ENCODE data around the gene RIMKLB. TPM values are rescaled to one million over a fixed set of nuclear protein-coding genes. Genes with fewer than 3 reads are reported as not detected.
"Not testable (repeated sequence)": the region's sequence is repeated elsewhere in the genome, so short reads cannot be mapped to it uniquely, and the experiment has no call there.

The RIMKLB gene
- polyA plus RNA-seq, 3 donors: 95.3 to 139 (median 108) TPM

DNA sequence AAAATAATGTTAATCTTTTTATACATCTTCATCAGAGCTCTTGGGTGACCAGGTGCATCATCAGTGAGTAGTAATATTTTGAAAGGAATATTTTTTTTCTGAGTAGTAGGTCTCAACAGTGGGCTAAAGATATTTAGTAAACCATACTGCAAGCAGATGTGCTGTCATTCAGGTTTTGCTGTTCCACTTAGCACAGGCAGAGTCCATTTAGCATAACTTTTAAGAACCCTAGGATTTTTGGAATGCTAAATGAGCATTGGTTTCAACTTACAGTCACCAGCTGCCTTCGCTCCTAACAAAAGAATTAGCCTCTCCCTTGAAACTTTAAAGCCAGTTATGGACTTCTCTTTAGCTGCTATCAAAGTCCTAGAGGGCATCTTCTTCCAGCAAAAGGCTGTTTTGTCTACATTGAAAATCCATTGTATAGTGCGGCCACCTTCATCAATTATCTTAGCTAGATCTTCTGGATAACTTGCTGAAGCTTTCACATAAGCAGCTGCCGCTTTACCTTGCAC lies 24.6 kb downstream of the RIMKLB start:
- no peak for DNase-seq (ENCODE audit: extremely low read depth in 1 of 11, low read depth in 9 of 11, low spot score in 4 of 11)

DNA sequence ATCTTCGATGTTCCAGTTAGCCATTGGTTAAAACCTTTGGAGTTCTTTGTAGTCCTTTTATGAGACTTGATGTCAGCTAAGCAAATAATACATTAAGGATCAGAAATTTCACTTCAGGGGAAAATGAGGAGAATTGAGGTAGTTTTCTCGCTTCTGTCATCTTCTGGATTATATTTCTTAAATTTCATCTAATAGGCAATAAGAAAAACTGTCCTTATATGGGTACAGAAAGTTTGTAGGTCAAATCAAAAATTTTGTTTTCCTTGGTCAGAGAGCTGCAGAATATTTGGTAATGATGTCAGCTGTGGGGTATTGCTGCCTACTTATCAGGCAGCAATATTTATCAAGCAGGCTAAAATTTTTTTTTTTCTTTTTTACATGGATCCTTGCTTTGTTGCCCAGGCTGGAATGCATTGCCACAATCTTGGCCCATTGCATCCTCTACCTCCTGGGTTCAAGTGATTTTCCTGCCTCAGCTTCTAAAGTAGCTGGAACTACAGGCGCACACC lies 37.1 kb downstream of the RIMKLB start:
- no peak for DNase-seq (ENCODE audit: extremely low read depth in 1 of 11, low read depth in 9 of 11, low spot score in 4 of 11)

DNA sequence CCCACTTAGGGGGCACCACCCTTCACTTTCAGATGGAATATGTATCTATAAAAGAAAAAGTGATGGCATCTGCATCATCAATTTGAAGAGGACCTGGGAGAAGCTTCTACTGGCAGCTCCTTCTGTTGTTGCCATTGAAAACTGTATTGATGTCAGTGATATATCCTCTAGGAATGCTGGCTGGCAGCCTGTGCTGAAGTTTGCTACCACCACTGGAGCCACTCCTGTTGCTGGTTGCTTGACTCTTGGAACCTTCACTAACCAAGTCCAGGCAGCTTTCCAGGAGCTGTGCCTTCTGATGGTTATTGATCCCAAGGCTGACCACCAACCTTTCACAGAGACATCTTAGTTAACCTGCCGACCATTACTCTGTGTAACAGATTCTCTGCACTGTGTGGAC lies 44.7 kb downstream of the RIMKLB start:
- no peak for DNase-seq (ENCODE audit: extremely low read depth in 1 of 11, low read depth in 9 of 11, low spot score in 4 of 11)

DNA sequence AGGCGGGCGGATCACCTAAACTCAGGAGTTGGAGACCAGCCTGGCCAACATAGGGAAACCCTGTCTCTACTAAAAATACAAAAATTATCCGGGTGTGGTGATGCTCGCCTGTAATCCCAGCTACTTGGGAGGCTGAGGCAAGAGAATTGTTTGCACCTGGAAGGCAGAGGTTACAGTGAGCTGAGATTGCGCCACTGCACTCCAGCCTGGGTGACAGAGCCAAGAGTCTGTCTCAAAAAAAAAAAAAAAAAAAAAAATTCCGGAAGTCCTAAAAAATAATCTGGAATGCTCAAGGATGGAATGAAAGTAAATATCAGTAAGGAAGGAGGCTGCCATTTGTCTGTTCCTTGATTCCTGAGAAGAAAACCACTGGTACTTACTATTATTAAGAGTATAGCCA lies 45.3 kb downstream of the RIMKLB start:
- not testable (repeated sequence) for DNase-seq (ENCODE audit: extremely low read depth in 1 of 11, low read depth in 9 of 11, low spot score in 4 of 11)

DNA sequence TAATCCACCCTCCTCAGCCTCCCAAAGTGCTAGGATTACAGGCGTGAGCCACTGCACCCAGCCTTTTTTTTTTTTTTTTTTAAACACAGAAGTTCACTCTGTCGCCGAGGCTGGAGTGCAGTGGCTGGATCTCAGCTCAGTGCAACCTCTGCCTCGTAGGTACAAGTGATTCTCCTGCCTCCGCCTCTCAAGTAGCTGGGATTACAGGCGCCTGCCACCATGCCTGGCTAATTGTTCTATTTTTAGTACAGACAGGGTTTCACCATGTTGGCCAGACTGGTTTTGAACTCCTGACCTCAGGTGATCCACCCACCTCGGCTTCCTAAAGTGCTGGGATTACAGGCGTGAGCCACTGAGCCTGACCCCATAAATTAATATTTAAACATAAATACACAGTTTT lies 47.8 kb downstream of the RIMKLB start:
- DNase-seq (ENCODE audit: extremely low read depth in 1 of 11, low read depth in 9 of 11, low spot score in 4 of 11): not testable (repeated sequence)

DNA sequence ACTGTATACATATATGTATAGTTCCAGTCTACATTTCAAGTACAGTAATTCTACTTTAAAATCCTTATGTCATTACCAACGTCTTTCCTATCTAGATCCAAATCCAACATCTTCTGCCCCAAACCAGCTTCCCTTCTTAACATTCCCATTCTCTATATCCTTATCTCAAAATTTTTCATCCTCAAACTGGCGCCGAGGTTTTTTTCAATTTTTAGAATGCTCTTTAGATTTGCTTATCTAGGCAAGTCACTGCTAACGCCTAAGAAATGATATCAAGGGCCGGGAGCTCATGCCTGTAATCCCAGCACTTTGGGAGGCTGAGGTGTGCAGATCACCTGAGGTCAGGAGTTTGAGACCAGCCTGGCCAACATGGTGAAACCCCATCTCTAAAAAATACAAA lies 48.3 kb downstream of the RIMKLB start:
- DNase-seq (ENCODE audit: extremely low read depth in 1 of 11, low read depth in 9 of 11, low spot score in 4 of 11): no peak

DNA sequence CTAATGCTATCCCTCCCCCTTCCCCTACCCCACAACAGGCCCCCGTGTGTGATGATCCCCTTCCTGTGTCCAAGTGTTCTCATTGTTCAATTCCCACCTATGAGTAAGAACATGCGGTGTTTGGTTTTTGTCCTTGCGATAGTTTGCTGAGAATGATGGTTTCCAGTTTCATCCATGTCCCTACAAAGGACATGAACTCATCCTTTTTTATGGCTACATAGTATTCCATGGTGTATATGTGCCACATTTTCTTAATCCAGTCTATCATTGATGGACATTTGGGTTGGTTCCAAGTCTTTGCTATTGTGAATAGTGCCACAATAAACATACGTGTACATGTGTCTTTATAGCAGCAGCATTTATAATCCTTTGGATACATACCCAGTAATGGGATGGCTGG lies 62.3 kb downstream of the RIMKLB start:
- not testable (repeated sequence) for DNase-seq (ENCODE audit: extremely low read depth in 1 of 11, low read depth in 9 of 11, low spot score in 4 of 11)

DNA sequence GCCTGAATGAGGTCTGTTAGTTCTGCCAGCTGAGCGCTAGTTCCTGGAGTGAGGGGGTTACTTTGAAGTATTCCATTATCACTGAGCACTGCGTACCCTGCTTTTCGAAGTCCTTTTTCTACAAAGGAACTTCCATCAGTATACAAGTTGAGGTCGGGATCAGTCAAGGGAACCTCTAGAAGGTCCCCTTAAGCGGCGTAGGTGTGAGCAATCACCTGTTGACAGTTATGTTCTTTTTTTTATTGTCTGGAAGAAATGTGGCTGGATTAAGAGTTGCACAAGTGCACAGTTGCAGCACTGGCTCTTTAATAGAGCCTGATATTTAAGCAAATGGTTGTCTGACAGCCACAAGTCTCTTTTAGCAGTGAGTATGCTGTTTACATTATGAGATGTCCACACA lies 64.9 kb downstream of the RIMKLB start:
- DNase-seq (ENCODE audit: extremely low read depth in 1 of 11, low read depth in 9 of 11, low spot score in 4 of 11): not testable (repeated sequence)

DNA sequence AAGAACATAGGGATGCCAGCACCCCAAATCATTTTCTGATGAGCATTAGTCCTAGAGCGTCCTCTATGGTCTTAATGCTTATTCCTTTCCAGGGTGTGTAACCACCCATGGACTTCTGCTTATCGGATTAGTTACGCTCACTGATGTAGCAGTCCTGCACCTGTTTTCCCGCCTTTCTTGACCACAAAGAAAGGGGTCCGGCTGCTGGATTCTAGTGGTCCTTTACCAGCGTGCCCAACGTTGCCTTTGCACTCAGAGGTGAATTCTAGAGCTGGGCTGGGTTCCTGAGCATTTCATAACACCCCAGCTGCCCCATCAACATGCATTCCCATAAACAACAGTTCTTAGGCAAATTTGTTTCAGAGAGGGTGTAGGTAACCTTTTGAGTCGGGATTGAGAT lies 68.3 kb downstream of the RIMKLB start:
- not testable (repeated sequence) for DNase-seq (ENCODE audit: extremely low read depth in 1 of 11, low read depth in 9 of 11, low spot score in 4 of 11)

DNA sequence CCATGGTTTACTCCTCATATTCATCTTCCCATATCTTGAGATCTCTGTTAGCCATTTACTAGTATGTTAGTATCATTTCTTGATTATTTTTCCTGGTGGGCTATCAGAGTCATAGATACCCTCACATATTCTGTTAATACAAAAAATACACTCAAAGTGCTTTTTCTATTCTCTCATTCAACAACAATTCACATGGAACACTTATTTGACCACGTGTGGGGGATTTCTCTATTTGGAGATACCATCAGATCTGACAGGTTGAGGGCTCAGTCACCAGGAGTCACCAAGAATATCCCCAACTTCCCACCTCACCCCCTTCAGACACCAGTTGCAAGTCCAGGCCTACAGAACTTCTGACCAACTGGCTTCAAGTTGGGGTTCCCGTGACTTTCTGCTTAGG lies 72.7 kb downstream of the RIMKLB start:
- no peak for DNase-seq (ENCODE audit: extremely low read depth in 1 of 11, low read depth in 9 of 11, low spot score in 4 of 11)

DNA sequence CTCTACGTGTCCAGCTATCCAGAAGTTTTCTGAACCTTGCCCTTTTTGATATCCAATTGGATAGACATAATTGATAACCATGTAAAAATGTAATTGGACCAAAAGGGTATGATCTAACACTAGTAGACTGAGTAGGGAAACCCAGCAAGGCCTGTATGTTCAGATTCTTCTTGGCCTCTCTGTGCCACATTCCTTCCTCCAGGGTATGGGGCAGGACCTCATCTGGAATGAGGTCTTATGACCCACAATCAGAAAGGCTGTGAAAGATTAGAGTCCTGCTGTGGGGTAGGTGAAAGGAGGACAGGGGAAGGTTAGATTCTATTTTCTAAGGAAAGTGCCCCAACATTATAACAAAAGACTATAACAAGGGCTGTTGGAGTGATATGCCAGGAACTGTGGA lies 73.3 kb downstream of the RIMKLB start:
- no peak for DNase-seq (ENCODE audit: extremely low read depth in 1 of 11, low read depth in 9 of 11, low spot score in 4 of 11)

DNA sequence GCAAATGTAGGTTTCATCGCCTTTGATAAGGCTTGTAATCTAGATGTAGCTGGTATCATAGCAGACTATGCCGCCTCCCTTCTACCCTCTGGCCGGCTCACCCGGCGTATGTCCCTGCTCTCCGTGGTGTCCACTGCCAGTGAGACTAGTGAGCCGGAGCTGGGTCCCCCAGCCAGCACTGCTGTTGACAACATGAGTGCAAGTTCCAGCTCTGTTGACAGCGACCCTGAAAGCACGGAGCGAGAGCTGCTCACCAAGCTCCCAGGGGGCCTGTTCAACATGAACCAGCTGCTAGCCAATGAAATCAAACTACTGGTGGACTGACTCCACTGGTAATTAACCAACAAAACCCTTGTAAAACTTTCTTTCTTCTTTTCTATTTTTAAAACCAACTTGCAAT lies 75.7 kb downstream of the RIMKLB start:
- DNase-seq (ENCODE audit: extremely low read depth in 1 of 11, low read depth in 9 of 11, low spot score in 4 of 11): peak in 2 of 11 donors; percentile 9 to 20

DNA sequence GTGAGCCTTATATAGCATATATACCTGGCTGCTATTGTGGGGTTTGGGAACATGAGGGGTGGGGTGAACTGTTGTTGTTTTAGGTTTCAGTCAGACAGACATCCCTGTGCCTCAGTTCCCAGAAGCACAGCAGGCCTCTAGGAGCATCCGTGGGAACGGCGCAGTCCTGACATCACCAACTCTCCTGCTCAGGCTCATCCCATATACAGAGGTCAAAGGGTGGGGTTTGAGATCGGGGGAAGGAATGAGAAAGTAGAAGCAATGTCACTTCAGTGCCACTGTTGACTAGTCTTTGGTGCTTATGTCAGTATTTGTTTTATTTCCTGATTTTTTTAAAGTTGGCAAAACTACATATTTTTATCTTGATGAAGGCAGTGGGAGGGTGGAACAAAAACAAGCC lies 81.5 kb downstream of the RIMKLB start:
- DNase-seq (ENCODE audit: extremely low read depth in 1 of 11, low read depth in 9 of 11, low spot score in 4 of 11): no peak

DNA sequence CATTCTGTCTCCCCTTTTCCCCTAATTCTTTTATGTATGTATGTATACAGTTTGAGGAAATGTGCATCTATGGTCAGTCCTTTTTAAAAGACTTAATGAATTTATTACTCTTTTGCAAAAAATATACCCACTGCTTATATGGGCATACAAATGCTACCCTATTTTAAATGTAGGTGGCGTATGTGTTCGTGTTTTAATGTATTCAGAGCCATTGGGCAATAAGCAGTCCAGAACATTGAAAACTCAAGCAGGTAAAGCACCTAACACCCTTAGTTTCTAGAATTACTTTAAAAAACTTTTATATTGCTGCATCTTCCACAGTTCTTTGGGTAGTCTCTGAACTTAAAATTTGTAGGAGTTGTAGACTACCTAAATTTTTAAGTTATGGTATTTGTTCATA lies 82.1 kb downstream of the RIMKLB start:
- no peak for DNase-seq (ENCODE audit: extremely low read depth in 1 of 11, low read depth in 9 of 11, low spot score in 4 of 11)

DNA sequence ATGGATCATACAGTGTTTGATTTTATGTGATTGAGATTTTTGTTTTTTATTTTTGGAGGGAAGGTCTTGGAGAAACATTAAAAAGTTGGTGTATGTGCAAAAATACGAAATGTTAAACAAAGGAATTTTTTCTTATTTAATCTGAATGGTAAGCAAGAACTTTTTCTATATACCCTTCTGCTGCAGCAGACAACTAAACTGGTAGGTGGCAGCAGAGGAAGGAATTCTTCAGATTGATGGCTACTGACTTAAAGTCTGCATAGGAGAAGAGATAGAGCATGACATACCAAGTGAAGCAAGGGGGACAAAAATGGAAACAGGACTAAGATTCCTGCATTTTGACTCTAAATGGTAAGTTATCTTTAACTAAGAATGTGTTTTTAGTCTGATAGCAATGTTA lies 82.6 kb downstream of the RIMKLB start:
- DNase-seq (ENCODE audit: extremely low read depth in 1 of 11, low read depth in 9 of 11, low spot score in 4 of 11): peak in 3 of 11 donors; percentile 14 to 33 (median 17)

DNA sequence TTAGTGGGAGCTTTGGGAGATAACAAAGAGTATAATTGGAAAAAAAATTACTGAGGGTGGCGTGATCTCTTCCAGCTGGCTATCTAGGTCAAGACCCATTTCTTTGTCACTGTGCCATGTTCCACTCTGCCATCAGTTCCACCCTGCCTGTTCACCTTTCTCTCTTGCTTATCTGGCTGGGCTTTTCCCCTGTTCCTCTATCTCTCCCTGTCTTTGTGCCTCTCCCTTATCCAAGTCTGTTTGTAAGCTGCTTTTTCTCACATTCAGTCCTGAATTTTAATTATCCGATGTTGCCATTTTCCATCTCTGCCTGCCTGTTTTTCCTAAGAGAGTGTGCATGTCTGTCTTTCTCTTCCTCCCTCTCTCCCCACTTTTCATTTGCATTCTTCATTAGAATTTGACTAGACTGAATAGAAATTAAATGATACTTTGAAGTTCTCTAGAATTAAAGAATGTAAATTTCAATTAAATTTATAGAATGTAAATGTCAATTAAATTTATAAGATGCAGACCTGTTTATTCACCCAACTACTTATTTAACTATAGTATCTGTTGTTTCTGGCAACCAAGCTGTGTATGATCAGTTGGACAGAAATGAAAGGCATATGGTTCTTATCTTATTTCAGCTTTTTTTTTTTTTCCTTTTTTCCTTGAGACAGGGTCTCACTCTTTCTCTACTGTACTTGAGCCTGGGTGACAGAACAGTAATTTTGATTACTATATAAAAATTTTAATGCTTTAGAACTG lies 83.8 kb downstream of the RIMKLB start:
- no peak for DNase-seq (ENCODE audit: extremely low read depth in 1 of 11, low read depth in 9 of 11, low spot score in 4 of 11)

DNA sequence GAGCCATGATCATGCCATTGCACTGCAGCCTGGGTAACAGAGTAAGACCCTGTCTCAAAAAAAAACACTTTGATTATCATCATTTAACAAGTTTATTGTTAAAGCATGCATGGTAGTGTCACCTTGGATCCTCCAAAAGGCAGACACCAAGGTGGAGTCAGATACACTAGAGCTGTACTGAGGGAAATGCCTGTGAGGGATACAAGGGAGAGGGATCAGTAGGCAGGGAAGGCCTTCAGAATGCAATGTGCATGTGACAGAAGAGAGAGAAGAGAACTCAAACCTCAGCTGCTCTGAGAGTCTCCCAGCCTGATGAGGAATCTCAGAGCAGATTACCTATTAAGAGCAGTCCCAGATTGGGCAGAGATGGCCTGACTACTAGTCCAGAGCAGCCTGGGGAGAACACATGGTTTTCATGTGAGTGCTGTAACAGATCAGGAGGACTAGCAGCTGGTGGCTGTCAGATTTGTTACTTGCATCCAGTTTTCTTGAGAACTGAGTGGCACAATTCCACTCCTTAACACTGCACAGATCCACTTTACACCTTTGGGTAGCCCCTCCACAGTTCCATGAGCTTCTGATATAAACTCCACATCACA lies 86.6 kb downstream of the RIMKLB start:
- DNase-seq (ENCODE audit: extremely low read depth in 1 of 11, low read depth in 9 of 11, low spot score in 4 of 11): peak in 1 of 11 donors; percentile 18

DNA sequence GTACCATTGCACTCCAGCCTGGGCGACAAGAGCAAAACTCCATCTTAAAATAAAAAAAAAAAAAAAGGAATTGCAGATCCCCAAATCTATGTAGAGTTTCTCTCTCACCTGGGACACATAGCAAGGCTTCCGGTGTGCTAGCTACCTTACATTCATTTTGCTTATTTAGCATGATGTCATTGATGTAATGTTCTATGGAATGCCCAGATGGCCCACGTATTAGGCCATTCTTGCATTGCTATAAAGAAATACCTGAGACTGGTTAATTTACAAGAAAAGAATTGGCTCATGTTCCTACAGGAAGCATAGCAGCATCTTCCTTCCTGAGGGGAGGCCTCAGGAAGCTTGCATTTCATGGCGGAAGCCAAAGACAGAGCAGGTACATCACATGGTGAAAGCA lies 87.7 kb downstream of the RIMKLB start:
- no peak for DNase-seq (ENCODE audit: extremely low read depth in 1 of 11, low read depth in 9 of 11, low spot score in 4 of 11)

DNA sequence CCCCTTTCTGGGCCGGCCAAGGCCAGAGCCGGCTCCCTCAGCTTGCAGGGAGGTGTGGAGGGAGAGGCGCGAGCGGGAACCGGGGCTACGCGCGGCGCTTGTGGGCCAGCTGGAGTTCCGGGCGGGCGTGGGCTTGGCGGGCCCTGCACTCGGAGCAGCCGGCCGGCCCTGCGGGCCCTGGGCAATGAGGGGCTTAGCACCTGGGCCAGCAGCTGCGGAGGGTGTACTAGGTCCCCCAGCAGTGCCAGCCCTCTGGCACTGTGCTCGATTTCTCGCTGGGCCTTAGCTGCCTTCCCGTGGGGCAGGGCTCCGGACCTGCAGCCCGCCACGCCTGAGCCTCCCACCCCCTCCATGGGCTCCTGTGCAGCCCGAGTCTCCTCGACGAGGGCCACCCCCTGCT lies 89.4 kb downstream of the RIMKLB start:
- not testable (repeated sequence) for DNase-seq (ENCODE audit: extremely low read depth in 1 of 11, low read depth in 9 of 11, low spot score in 4 of 11)

DNA sequence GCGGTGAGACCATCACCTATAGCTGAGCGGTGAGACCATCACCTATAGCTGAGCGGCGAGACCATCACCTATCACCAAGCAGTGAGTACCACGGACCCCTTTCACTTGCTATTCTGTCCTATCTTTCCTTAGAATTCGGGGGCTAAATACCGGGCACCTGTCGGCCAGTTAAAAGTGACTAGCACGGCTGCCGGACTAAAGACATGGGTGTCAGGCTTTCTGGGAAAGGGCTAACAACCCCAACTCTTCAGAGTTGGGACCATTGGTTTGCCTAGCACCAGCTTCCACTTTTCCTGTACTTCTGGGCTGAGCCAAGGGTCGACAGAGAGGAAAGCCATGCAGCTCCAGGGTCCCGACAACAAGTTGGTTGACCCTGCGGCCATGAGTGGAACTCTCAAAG lies 90.9 kb downstream of the RIMKLB start:
- DNase-seq (ENCODE audit: extremely low read depth in 1 of 11, low read depth in 9 of 11, low spot score in 4 of 11): not testable (repeated sequence)

All from renal cortex interstitium (tissue), 11 donors.